ENCODE measurements around the gene MYCBPAP.
A peak's percentile ranks its signal among the peaks of the same experiment; 100 is the strongest.

MYCBPAP gene

DNA sequence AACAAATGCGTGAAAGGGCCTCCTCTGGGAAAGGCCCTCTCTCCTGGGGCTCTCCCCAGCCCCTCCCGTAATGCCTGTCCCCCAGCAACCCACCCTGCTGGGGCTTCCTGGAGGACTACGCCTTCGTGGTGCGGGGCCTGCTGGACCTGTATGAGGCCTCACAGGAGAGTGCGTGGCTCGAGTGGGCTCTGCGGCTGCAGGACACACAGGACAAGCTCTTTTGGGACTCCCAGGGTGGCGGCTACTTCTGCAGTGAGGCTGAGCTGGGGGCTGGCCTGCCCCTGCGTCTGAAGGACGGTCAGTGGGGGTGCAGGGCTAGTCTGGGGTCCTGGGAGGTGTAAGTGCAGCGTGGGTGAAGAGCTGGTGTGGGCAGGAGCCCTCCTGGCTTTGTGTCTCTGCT is 43.6 kb downstream of the MYCBPAP start:
- no peak for DNase-seq (ENCODE audit: low read depth, low spot score)

DNA sequence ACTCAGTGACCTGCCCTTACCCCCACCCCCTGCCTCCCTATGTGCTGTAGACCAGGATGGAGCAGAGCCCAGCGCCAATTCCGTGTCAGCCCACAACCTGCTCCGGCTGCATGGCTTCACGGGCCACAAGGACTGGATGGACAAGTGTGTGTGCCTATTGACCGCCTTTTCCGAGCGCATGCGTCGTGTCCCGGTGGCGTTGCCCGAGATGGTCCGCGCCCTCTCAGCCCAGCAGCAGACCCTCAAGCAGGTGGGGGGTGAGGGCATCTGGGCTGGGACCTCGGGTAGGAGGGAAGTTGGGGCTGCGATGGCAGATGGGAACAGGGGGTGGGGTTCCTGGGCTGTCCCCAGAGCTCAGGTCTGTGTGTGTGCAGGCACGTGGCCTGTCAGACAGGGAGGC is 46.0 kb downstream of the MYCBPAP start:
- no peak for DNase-seq (ENCODE audit: low read depth, low spot score)

DNA sequence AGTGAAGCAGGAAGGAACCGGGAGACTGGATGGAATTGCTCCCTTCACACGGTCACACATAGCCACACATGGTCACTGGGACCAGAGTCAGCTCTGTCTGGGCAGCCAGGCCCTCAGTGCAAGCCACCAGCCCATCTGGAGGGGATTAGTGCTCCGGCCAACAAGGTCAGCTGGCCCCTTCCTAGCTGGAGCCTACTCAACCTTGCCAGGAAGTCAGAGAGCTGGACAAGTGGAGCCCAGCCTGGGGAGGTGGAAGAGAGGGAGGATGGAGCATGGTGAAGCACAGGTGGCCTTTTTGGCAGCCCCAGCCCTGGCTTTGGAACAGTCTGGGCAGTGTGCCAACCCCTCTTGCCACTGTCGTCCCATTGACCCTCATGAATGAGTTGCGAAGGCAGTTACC is 48.6 kb downstream of the MYCBPAP start:
- DNase-seq (ENCODE audit: low read depth, low spot score): no peak

DNA sequence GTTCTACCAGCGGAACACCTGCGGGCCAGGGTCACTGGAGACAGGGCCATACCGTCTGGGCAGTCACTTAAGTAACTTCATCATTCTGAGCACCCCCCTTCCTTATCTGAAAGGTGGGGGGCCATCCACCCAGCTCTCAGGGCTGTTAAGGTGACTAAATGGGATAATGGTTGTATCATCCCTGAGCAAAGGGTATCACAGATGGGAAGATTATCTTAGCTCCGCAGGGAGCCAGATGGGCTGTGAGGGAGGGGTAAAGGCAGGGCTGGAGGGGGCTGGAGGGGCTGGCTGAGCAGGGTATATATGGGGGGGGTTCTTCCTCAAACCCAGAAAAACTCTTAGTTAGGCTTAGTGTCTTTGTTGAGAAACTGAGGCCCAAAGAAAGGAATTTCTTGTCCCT is 49.4 kb downstream of the MYCBPAP start:
- DNase-seq (ENCODE audit: low read depth, low spot score): no peak

DNA sequence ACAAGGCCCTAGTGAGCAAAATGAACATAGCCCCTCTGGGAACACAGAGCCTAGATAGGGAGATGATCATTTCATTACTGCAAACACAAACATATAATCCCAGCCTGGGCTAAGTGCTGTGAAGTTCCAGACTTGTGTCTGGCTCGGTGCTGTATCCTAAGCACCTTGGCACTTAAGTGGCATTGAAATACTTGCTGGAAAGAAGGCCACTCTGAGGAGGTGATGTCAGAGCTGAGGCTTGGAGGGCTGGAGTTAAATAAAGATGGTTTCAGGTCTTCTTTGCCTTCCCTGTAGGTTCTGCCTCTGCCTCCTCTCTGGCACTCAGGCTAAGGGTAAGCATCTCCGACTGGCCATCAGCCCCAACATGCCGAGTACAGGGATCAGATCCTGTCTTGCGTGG is 49.9 kb downstream of the MYCBPAP start:
- no peak for DNase-seq (ENCODE audit: low read depth, low spot score)

DNA sequence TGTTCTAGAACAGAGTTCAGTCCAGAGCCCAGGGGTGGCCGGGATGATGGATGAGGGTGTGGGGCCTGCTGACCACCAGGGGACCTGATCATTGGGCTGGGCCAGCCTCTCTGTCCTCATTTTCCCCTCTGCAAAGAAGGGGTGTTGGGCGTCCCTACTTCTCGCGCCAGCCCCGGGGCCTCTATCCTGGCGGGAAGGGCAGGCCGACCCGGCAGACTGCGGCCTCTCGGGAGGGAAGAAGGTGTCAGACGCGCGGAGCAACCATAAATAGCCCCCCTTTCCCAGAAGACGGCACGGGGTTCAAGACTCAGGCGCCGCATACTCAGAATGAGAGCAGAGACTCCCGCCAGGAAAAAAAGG is 50.3 kb downstream of the MYCBPAP start:
- DNase-seq (ENCODE audit: low read depth, low spot score): no peak

DNA sequence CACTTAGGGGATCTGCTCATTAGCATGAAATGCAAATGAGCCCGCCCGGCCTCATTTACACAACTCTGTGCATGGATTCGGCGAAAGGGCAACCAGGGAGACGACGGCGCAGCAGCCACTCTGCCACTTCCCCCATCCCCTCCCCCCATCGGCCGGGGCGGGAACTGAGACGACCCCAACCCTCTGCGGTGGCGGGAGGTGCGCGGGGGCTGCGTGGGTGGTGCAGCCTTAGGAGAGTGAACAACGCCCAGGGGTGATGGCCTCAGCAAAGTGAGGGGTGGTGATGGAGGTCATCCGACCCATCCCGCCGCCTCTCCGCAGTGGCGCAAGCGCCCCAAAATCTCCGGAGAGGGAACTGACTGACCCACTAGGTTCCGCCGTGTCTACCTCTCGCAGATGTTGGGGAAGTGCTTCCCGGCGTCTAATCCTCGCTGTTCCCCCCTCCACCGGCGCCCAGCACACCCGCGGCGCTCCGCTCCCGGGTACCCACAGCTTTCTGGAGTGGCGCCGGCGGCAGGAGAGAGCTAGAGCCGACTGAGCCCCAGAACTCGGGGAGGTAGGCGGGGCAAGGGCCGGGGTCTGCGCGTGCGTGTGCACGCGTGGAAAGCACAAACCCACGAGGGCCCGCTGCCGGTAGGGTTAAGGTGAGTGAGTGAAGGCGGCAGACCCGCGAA is 50.8 kb downstream of the MYCBPAP start:
- DNase-seq (ENCODE audit: low read depth, low spot score): no peak

DNA sequence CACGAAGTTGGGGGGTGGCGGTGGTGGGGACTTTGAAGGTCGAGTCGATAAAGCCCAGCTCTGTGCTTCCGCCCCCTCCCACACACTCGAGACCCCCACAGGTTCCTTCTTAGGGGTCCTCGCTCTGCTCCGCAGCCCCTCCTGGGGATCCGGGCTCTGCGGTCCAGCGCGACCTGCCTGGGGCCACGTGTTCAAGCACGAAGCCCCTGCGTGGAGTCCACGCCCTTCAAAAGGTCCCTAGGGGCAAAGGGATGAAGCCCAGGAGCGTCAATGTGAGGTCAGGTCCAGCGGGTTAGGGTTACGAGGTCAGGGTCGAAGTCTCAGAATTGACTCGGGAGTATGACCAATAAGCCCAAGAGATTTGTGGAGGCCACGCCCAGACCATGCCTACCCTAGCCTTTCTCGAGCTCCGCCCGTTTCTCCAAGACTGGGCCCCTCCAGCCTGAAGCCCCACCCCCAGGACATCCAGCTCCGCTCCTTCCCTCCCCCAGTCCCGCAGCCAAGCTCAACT is 51.5 kb downstream of the MYCBPAP start:
- DNase-seq (ENCODE audit: low read depth, low spot score): no peak

DNA sequence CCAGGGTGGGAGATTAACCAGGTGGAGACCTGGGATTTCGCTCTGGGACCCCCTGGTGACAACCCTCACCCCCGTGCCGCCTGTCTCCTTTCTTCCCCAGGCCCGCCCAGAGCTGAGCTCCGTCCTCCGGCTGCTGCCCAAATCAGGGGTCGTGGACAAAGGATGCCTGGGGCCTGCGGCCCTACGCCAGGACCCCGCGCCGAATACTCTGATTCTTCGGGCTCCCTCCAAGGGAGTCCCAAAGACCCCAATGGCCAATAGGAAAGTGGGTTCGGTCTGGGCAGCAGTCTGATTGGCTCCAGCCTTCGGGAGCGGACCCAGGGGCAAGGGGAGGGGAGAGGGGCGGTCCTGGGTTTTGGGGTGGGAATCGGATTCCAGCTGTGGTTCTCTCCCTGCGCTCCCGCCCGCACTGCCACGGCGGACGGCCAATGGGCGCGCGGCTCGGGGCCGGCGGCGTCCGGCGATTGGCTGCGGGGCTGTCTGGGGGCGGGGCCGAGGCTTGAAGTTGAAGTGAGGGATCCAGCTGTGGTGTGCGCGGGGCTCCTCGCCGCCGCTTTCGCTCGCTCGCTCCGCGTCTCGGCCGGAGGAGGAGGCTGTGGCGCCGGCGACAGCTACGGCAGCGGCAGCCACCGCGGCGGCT is 52.1 kb downstream of the MYCBPAP start, which contains the start of gene CACNA1G:
Gene CACNA1G, plus strand, starts transcription at position 531 of the 640 bp plus-strand sequence. CDS start 745 bp downstream, outside the sequence.
- peak; percentile 46 for DNase-seq (ENCODE audit: low read depth, low spot score)

DNA sequence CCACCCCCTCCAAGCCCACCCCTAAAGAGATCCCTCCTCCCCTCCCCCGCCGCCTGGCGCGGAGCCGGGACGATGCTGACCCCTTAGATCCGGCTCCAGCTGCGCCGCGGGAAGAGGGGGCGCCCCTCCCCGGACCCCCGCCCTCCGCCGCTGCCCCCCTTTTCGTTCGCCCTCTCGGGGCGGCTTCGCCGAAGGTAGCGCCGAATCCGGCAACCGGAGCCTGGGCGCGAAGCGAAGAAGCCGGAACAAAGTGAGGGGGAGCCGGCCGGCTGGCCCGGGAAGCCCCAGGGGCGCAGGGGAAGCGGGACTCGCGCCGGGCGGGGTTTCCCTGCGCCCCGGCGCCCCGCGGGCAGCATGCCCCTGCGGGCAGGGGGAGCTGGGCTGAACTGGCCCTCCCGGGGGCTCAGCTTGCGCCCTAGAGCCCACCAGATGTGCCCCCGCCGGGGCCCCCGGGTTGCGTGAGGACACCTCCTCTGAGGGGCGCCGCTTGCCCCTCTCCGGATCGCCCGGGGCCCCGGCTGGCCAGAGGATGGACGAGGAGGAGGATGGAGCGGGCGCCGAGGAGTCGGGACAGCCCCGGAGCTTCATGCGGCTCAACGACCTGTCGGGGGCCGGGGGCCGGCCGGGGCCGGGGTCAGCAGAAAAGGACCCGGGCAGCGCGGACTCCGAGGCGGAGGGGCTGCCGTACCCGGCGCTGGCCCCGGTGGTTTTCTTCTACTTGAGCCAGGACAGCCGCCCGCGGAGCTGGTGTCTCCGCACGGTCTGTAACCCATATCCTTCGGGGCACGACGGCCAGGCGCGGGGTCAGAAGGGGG is 52.9 kb downstream of the MYCBPAP start:
- DNase-seq (ENCODE audit: low read depth, low spot score): no peak

DNA sequence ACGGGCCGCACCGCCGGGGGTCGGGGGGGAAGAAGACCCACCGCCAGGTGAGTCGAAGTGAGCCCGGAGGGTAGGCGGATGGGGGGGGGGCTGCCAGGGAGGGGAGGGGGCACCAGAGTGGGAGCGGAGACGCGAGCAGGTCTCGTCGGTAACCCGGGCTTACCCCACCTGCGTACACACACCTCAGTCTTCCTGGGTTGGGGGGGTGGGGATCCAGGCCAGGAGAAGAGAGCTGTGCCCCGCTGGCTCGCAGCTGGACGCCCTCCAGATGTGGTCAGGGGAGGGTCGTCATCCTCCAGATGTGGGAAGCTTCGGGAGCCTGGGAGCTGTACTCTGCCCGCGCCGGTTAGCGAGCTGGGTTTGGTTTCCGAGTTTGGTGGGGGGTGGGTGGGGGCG is 53.5 kb downstream of the MYCBPAP start:
- no peak for DNase-seq (ENCODE audit: low read depth, low spot score)

DNA sequence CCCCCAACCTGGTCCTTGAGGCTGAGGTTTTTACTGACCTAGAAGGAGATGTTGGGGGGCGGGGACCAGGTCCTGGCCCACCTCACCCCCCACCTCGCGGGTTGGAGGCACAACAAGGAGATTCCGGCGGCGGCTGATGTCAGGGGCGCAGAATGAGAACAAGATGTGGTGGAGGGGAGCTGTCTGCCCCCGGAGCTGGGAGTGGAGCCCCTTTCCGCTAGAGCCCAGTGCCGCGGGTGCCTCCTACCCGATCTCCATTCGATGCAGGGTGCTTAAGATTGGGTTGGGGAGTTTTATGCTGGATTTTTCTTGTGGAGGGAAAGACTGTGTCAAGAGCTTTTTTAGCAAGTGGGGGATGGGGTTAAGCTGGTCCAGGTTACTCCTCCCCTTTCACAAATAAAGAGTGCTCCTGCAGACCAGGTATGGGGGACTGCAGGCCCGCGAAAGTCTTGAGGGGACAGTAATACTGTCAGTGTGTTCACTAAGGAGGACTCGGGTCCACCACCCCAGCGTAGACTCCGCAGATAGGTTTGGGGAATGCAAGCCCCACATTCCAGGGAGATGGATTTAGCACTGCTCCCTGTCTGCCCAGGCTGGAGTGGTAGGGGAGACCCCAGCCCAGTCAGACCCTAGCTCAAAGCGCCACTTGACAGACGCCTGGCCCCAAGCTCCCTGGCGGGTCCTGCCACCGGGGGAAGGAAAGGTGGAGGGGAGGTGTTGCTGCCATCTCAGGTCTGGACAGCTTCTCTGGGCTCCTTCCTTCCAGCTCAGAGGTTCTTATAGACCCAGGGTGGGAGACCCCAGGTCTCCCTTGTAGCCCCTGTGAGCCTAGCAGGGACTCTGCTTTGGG is 54.2 kb downstream of the MYCBPAP start:
- DNase-seq (ENCODE audit: low read depth, low spot score): no peak

DNA sequence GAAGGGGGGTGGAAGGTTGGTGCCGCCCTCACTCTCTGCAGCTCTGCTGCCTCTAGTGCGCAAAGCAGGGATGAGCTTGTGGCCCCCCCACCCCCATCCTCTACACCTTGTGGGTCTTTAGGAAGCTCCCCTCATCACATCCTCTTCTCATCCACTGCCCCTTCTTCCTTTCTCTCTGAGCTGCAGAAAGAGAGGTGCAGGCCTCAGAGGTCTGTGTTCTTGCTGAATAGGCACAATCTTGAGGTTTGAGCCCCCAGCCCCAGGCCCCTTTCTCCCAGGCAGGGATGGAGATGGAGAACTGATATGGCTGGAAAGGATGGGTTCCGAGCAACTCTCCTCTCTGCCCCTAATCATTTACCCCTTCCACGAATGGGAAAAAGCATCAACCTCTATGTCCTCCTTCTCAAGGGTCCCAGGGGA is 54.9 kb downstream of the MYCBPAP start:
- no peak for DNase-seq (ENCODE audit: low read depth, low spot score)

DNA sequence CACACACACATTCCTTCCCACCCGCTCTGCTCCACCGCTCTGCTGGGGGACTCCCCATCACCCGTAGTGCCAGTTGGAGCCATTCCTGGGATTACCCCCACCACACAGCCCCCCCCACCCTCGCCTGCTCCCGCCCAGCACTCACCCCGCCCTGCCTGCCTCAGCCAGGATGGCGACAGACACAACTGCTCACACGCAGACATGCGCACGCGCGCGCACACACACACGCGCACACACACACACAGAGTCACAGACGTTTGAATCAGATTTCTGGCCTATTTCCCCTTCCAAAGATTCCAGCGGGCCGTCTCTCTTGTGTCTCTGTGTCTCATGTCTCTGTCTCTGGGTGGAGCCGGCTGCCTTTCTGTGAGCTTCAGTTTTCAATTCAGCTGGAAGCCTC is 56.7 kb downstream of the MYCBPAP start:
- DNase-seq (ENCODE audit: low read depth, low spot score): no peak

DNA sequence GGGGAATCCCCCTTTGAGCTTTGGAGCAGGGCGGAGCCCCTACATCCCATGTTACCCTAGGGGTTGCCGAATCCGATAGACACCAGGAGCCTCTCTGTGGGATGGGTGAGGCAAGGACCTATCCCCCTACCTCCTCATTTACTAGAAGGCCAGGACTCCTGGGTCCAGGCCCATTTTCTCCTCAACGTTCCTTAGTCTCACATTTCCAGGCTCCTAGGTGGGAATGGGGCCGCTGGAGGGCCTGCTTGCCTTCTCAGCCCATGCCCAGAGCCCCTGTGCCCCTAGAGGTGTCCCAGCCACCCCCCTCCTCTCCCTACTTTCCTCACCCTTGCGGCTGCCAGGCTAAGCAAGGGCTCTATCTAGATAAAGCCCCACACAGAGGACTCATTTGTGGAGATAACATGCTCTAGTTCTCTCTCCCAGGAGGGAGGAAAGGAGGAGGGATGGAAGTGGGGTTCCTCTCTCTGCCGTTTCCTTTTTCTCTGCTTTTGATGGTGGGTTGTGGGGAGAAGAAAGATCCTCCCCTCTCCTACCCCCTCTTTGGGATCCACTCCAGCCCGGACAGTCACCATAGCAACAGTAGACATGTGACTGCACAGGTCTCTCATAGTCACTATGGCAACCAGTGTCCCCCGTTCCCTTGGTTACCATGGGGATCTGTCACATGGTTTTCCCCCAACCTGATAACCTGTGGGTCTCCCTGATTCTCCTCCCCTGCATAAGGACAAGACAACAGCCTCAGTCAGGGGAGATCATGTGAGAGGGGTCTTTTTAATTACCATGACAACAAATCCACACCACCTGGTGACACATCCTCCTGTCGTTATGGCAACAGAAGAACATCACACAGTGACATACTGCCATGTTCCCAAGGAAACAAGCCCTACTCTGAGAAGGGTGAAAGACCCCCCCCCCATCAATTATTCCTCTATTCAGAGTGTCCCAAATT is 57.4 kb downstream of the MYCBPAP start:
- DNase-seq (ENCODE audit: low read depth, low spot score): no peak

DNA sequence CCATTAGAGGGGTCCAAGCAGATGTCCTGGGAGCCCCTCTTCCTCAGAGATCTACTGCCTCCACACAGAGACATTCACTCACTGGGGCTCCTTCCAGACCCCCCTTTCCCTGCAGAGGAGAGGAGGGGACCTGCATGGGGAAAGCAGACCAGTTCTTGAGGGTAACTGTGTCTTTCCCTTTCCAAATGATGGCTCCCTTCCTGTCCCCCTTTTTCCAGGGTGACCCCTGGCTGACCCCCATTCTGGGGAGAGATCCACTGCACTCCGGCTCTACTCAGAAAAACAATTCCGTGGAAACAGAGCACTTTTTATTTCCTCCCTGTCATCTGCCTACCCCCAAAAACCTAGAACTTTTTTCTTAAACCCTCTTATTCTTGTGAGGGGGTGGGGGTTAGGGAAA is 58.6 kb downstream of the MYCBPAP start:
- DNase-seq (ENCODE audit: low read depth, low spot score): no peak

DNA sequence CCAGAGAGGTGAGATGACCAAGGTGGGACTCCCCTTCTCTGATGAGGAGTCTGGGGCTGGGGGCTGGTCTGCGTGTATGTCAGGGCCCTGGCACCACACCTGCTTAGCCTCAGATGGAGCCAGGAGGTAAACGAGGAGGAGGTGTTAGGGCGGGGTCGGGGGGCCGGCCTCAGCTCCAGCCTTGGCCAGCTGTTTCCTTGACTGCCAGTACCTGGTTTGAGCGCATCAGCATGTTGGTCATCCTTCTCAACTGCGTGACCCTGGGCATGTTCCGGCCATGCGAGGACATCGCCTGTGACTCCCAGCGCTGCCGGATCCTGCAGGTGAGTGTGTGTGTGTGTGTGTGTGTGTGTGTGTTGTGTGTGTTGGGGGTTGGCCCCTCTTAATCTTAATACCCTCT is 60.4 kb downstream of the MYCBPAP start:
- DNase-seq (ENCODE audit: low read depth, low spot score): no peak

DNA sequence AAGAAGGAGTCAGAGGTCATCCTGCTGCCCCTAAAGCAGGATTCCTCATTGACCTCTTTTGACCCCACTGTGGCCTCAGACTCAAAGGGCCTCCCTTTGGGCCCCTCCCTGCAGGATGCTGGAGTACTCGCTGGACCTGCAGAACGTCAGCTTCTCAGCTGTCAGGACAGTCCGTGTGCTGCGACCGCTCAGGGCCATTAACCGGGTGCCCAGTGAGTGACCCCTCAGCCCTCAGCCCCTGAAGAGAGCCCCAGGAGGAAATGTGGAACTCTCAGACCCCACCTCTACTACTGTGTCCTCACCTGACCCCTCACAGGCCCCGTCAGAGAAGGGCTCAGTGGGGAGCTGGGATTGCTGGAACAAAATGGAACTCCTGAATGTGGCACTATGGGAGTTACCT is 61.4 kb downstream of the MYCBPAP start:
- no peak for DNase-seq (ENCODE audit: low read depth, low spot score)

DNA sequence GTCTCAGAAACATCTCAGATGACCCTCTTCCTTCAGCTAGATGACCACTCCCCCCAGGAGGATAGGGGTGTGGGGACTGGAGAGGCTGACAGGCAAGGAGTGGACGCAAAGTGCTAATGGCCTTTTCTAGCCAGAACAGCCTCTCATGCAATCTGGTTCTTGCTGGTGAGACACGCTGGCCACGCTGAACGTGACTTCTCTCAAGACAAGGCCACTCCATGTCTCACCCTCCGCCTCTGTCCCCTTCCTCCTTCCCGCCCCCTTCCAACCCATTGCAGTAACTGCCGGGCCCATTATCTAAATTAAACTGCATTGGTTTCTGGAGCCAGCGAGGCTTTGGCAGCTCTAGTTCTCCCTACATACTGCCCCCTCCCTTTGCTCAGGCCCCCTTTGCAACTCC is 61.8 kb downstream of the MYCBPAP start:
- DNase-seq (ENCODE audit: low read depth, low spot score): no peak

DNA sequence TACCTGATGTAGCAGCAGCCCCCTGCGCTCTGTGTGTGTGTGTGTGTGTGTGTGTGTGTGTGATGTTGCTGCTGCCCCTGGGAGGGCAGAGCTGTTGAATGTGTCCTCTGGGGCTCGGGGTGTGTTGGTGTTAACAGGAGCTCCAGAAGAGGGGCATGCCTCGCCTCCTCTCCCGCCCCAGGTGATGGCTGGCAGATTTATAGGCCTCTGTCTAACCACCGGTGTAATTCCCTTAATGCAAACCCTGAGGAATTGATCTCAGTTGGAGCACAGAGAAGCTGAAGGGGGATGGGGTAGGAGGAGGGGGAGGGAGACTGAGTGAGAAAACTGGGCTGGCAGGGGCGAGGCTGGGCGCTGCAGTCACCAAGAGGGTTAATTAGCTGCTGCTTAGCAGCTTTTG is 62.3 kb downstream of the MYCBPAP start:
- DNase-seq (ENCODE audit: low read depth, low spot score): no peak

DNA sequence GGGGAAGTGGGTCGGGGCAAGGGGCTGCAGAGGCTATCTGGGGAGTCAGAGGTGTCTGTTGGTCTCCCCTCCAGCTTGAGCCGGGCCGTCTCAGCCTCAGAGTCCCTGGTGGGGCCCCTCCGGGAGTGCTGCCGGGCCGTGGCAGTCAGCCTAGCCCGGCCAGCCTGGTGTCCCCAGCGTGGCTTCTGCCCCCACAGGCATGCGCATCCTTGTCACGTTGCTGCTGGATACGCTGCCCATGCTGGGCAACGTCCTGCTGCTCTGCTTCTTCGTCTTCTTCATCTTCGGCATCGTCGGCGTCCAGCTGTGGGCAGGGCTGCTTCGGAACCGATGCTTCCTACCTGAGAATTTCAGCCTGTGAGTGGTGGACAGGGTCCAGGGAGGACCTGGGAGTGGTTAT is 63.4 kb downstream of the MYCBPAP start:
- DNase-seq (ENCODE audit: low read depth, low spot score): no peak

Data from smooth muscle cell of the brain vasculature (primary cell).